Peyer's patch (tissue), 4 donors: ENCODE results near the gene ARL15.

Source experiments
- POLR2A ChIP-seq, 2 donors: fragments of 450-650 bp; IDR thresholded peaks; one replicate each; pipeline ENCODE4 v1.5.1; 2017; ENCODE audit warnings: antibody characterized with exemption in 2 of 2, mild to moderate bottlenecking in 2 of 2, moderate library complexity in 2 of 2
- TF ChIP-seq, protein P1 (sequence below), 6 experiments: fragments of 450-650 bp in 4 of 6; fragments of 200-600 bp in 2 of 6; sonication (generic) in 1 of 6; IDR thresholded peaks; one replicate each; pipeline ENCODE4 v1.5.1; 2017 to 2019; ENCODE audit warnings: antibody characterized with exemption in 6 of 6, mild to moderate bottlenecking in 3 of 6, moderate library complexity in 1 of 6

DNA sequence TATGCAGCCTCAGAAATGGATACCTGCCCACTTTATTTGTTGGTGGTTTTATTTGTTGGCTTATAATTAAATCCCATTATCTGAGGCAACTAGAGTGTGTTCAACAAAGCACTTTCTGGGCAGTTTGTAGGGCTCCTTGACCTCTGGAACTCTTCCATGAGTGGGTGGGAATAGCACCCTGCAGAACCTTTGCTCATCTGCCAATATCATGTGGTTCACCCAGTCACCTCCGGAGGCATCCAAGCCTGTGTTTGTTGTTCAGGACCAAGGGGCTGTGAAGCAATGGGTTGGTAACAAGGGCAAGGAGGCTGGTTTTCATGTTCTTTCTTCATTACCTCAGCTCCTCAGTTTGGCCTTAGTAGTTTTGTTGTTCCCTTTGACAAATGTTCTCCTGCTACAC is 436.0 kb downstream of the ARL15 start:
- TF ChIP-seq, protein P1, sequence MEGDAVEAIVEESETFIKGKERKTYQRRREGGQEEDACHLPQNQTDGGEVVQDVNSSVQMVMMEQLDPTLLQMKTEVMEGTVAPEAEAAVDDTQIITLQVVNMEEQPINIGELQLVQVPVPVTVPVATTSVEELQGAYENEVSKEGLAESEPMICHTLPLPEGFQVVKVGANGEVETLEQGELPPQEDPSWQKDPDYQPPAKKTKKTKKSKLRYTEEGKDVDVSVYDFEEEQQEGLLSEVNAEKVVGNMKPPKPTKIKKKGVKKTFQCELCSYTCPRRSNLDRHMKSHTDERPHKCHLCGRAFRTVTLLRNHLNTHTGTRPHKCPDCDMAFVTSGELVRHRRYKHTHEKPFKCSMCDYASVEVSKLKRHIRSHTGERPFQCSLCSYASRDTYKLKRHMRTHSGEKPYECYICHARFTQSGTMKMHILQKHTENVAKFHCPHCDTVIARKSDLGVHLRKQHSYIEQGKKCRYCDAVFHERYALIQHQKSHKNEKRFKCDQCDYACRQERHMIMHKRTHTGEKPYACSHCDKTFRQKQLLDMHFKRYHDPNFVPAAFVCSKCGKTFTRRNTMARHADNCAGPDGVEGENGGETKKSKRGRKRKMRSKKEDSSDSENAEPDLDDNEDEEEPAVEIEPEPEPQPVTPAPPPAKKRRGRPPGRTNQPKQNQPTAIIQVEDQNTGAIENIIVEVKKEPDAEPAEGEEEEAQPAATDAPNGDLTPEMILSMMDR (IDR thresholded peaks at IDR 0.05): no peak
- TF ChIP-seq POLR2A (IDR thresholded peaks at IDR 0.05): no peak
